SK-N-MC (cell line): Measurements from ENCODE around the gene MGAM2.

Source experiments
- EZH2 ChIP-seq: fragments of 200-600 bp; sonication (generic); IDR thresholded peaks from one replicate; pipeline ENCODE4 v1.6.1; 2017; ENCODE audit warnings: antibody characterized with exemption
- POLR2AphosphoS5 ChIP-seq: IDR thresholded peaks from 2 replicates; pipeline ENCODE4 v1.6.1; 2012; ENCODE audit warnings: mild to moderate bottlenecking, low read depth, low read length, borderline replicate concordance

DNA sequence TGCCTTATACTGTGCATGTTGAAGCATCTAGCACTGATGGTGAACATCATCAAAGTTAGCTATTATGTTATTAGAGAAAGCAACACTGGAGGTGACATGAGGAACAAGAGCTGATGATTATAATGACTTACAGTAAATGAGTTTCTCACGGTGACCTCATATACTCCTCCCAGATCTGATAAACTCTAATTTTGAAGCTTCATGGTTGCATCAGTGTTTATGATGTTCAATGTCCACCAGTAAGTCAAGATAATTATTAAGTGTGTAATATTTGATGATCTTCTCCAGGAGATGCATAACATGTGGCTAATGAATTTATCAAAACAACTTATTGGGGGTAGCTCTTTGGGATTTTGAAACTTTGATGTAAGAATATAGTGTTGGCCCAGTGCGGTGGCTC is 27.5 kb downstream of the MGAM2 start:
- TF ChIP-seq EZH2 = no peak
- no peak for TF ChIP-seq POLR2AphosphoS5
